Upper lobe of right lung (tissue), 1 donor: ENCODE measurements around the gene TCFL5. TPM values are rescaled to one million over a fixed set of nuclear protein-coding genes. Genes with fewer than 3 reads are reported as not detected.

Experiments
- ATAC-seq: fragments of 200-7000 bp; cut with Tn5 transposase; one replicate; pipeline ENCODE4 v1.9.1; 2020; ENCODE audit warnings: mild to moderate bottlenecking, moderate library complexity
- DNase-seq: peaks from one replicate; pipeline ENCODE4 v3.0.0-alpha.2; 2020
- H3K27ac ChIP-seq: fragments of 200-600 bp; one replicate; pipeline ENCODE4 v1.8.0; 2022
- H3K27me3 ChIP-seq: fragments of 200-600 bp; one replicate; pipeline ENCODE4 v1.8.0; 2022; ENCODE audit warnings: mild to moderate bottlenecking
- H3K36me3 ChIP-seq: fragments of 200-600 bp; one replicate; pipeline ENCODE4 v1.8.0; 2022
- H3K4me1 ChIP-seq: fragments of 200-600 bp; one replicate; pipeline ENCODE4 v1.8.0; 2022
- H3K4me3 ChIP-seq: fragments of 200-600 bp; one replicate; pipeline ENCODE4 v1.8.0; 2022; ENCODE audit warnings: mild to moderate bottlenecking
- H3K9me3 ChIP-seq: fragments of 200-600 bp; one replicate; pipeline ENCODE4 v1.8.0; 2022
- CTCF ChIP-seq: fragments of 200-600 bp; IDR thresholded peaks from one replicate; pipeline ENCODE4 v1.8.0; 2022; ENCODE audit warnings: antibody characterized with exemption
- intact Hi-C: fragments of 100-400 bp; cut with DNase I; formaldehyde crosslinking; loops from one replicate; pipeline ENCODE4 v1.11.0; 2022
- total RNA-seq: library from RNA; stranded (reverse); fragmentation: NEBNext Ultra II Directional; extraction: Animal tissue kit (Norgen Biotek cat#: 25700); gene quantifications from one replicate; pipeline ENCODE4 v1.2.1, GENCODE V29; 2021
- donor health status: DM: no; HTN: yes; CAD: no; lungs with severe emphysema.

TCFL5 gene
- total RNA-seq, 1 donor from 2014 or later = 7.8 TPM

GRCh38 chr20:62889411-62889810 is 27.8 kb upstream of the TCFL5 start:
- Histone ChIP-seq H3K36me3 (peaks cover 76% of the 10 kb centered on the region), H3K27ac (no peak overlapping the region), H3K4me3 (no peak overlapping the region), H3K9me3 (no peaks in the 10 kb centered on the region), H3K4me1 (no peaks in the 10 kb centered on the region), H3K27me3 (no peaks in the 10 kb centered on the region)
- no peak for TF ChIP-seq CTCF
- intact Hi-C loops = no loop called here
- DNase-seq = no peak
- ATAC-seq = no peak

GRCh38 chr20:62888910-62889309 is 27.3 kb upstream of the TCFL5 start:
- TF ChIP-seq CTCF = no peak
- Histone ChIP-seq H3K27ac (no peak overlapping the region), H3K4me3 (no peak overlapping the region), H3K27me3 (no peaks in the 10 kb centered on the region), H3K4me1 (no peaks in the 10 kb centered on the region), H3K9me3 (no peaks in the 10 kb centered on the region), H3K36me3 (peaks cover 70% of the 10 kb centered on the region)
- ATAC-seq (no peak), DNase-seq (no peak)
- intact Hi-C loops = no loop called here

- ATAC-seq = no peak
- no peaks in the 10 kb centered on the region for H3K9me3 ChIP-seq
- no peak for TF ChIP-seq CTCF
- no peak overlapping the region for H3K27ac ChIP-seq
- peaks cover 65% of the 10 kb centered on the region for H3K36me3 ChIP-seq
- no peak for DNase-seq
- H3K4me3 ChIP-seq = no peak overlapping the region
- H3K4me1 ChIP-seq = no peaks in the 10 kb centered on the region
- intact Hi-C loops = no loop called here
- no peaks in the 10 kb centered on the region for H3K27me3 ChIP-seq
Measured at GRCh38 chr20:62888406-62888805, 26.8 kb upstream of the TCFL5 start.

- H3K27ac ChIP-seq = no peak overlapping the region
- no peak for DNase-seq
- no peak overlapping the region for H3K4me3 ChIP-seq
- no peaks in the 10 kb centered on the region for H3K27me3 ChIP-seq
- H3K4me1 ChIP-seq = no peaks in the 10 kb centered on the region
- no peak for TF ChIP-seq CTCF
- peaks cover 60% of the 10 kb centered on the region for H3K36me3 ChIP-seq
- ATAC-seq = no peak
- intact Hi-C loops = no loop called here
- no peaks in the 10 kb centered on the region for H3K9me3 ChIP-seq
Measured at GRCh38 chr20:62887860-62888239, 26.2 kb upstream of the TCFL5 start.

- peaks cover 54% of the 10 kb centered on the region for H3K36me3 ChIP-seq
- no peaks in the 10 kb centered on the region for H3K9me3 ChIP-seq
- DNase-seq (no peak), ATAC-seq (peak; percentile 55)
- intact Hi-C loops = no loop called here
- H3K4me1 ChIP-seq = no peaks in the 10 kb centered on the region
- H3K27me3 ChIP-seq = no peaks in the 10 kb centered on the region
- H3K27ac ChIP-seq = no peak overlapping the region
- TF ChIP-seq CTCF = no peak
- no peak overlapping the region for H3K4me3 ChIP-seq
Measured at GRCh38 chr20:62887152-62887859, 25.7 kb upstream of the TCFL5 start.

- Histone ChIP-seq H3K9me3 (no peaks in the 10 kb centered on the region), H3K4me3 (no peak overlapping the region), H3K4me1 (no peaks in the 10 kb centered on the region), H3K27me3 (no peaks in the 10 kb centered on the region), H3K36me3 (peaks cover 52% of the 10 kb centered on the region), H3K27ac (no peak overlapping the region)
- DNase-seq (no peak), ATAC-seq (no peak)
- no peak for TF ChIP-seq CTCF
- intact Hi-C loops = no loop called here
Measured at GRCh38 chr20:62886709-62887058, 25.1 kb upstream of the TCFL5 start.
